HG02943 (cell line): ENCODE measurements around the gene ACRBP.
"Not testable (repeated sequence)": the region's sequence is repeated elsewhere in the genome, so short reads cannot be mapped to it uniquely, and the experiment has no call there.

ENCODE experiments used
- ATAC-seq: cut with Tn5 transposase; IDR thresholded peaks from one replicate; pipeline ENCODE4 v1.9.1; 2021; ENCODE audit warnings: mild to moderate bottlenecking, low read depth, moderate library complexity; ENCODE audit not compliant: unreplicated experiment

Gene ACRBP

DNA sequence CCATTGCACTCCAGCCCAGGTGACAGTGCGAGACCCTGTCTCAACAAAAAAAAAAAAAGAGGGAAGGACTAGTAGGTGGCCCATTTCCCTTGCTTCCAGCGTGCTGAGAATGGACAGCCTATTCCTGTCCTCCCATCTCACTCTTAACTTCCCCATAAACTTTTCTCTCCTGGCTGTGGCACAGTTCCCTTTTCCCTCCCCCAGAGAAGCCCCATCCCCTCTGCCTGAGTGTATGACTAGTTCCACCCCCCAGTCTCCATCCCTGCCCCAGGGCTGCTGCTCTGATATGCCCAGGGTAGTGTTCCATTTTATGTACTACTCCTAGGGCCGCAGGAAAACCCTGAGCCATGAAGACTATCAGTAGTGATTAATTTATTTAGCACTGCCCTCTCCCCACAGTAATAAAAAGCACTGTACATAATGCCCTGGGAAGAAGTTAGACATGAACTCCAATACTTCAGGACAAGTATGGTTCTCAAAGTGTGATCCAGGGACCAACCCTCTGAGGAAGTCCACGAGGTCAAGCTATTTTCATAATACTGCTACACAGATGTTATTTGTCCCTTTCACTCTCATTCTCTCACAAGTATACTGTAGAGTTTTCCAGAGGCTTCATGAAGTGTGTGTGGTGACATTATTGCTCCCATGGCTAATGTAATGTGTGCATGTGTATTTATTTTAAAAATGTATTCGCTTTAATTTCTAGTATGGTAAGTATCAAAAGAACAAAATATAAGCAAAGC, 28.6 kb downstream of the ACRBP start:
- ATAC-seq, result no peak

DNA sequence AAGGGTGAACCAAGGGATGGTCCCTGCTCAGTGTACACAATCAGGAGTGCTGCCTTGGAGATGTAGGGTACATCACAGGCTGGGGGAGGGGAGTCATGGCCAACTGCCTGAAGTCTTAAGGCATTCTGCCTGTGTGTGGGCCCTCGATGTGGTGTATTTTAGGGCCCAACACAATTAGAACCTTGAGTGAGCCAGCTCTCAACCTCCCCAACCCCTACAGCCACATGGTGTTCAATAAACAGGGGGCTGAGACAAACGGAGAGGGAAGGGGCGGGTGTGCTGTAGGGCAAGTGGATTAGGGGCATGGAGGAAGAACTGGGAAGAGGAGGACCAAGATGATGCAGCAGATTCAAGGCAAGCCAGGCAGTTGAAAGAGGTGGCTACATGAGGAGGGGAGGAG, 31.4 kb downstream of the ACRBP start:
- no peak for ATAC-seq

DNA sequence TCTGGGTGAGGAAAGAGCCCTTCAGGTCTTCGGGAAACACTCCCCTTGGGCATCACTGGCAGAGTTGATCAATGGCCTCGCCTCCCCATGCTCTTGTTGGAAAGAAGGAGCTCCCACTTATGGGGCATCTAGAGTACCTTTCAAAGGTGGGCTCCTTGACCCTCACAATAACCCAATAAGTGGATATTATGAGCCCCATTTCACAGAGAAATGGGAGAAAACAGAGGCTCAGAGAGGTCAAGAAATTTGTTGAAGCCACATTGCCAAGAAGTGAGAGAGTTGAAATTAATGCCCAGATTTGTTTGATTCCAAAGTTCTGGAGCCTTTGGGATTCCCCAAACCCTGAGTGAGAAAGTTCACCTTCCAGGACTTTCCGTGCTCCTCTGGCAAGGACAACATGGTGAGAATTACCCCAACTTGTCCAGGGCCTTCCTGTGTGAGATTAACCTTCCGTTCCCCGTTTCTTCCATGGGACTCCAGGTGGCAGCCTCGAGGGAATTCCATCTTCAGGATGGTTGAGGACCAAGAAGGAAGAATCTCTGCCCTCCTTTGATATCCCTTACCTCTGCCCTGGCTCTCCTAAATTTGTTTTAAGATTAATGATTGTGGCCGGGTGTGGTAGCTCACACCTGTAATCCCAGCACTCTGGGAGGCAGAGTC, 32.6 kb downstream of the ACRBP start:
- ATAC-seq, result no peak

DNA sequence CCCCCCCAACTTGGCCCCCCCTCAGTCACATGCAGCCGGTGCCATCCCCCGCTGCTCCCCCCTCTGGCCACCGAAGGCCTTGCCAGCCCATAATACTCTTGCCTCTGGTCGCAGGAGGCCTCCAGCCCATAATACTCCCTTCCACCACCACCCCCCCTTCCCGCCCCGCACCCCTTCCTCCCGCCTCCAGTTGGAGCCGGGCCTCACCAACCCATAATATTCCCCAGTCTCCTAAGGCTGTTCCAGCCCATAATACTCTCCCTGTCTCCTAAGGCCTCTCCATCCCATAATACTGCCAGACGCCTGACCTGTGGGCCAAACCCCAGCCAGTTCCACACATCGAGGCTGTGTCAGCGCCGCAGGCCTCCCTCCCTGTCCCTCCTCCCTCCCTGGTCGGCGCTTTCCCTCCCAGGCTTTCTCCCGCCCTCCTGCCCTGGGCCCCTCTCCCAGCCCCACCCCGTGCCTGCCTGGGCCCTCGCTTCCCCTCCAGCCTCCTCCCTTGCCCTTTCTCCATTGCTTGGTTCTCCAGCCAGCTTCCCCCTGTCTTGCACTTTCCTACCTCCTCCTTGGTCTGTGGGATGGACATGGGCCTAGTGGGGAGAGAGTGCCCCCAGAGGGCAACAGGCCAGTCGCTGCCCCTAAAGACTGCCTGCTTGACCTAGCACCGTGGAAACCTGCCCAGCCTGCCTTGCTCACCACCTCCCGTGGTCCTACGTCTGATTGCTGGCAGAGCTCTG, 33.3 kb downstream of the ACRBP start:
- ATAC-seq, result no peak

DNA sequence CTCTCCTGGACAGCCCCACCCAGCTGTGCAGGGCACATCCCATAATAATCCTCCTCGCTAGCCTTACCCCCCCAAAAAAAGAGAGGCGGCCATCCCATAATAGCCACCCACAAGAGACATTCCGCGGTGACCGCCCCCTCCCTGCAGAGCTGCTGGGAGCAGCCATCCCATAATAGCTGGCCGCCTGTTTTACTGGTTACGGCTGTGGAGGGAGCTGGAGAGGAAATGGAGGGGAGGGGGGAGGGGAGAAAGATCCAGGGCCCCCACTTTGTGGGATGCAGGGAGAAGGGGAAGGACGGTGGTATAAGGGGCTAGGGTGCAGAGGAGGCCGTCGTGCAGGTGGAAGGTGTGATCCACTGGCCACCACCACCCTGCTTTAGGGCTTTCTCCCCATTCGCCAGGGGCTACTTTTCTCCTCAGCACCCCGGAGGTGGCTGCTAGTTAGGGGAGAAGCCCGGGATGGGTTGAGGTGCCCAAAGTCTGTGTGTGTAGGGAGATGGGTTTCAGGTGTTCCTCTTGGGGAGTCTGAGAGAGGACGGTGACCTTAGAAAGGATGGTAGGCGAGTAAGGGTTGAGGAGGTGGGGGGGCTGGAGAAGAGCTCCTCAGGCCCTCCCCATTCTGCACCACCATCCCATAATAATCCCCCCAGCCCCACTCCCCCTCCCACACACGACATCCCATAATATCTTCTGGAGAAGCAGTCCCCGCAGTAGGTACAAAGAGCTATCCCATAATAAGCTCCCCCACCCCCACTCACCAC, 34.0 kb downstream of the ACRBP start:
- ATAC-seq, result no peak

DNA sequence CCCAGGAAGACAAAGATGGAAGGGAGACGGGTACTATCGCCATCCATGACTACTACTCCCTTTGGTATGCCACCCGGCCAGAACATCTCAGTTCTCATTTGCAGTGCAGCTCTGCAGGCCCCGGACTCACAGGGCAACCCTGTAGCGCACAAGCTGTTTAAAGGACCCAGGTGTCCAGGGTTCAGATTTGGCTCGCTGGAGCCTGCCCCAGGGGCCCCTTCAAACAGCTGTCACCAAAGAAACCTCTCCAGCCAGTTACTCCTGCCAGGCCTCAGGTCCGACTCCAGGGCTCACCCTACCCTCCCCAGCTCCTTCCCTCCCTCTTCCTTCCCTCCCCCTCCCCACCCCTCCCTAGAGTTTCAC, 34.6 kb downstream of the ACRBP start:
- no peak for ATAC-seq

DNA sequence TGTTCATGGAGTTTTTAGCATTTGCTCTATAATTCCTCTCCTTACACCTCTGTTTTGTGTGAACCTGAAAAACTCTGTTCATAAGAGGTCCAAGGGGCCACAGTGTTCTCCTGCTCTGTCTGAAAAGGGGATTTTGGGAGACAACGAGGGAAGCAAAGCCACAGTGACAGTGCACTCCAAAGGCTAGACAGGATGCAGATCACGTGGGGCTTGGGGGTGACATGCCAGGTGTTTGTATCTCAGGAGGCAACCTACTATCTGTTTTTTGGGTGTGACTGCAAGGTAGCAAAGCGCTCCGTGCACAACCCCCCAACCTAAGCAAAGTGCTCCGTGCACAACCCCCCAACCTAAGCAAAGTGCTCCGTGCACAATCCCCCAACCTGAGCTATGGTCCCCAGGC, 35.0 kb downstream of the ACRBP start:
- ATAC-seq, result no peak

DNA sequence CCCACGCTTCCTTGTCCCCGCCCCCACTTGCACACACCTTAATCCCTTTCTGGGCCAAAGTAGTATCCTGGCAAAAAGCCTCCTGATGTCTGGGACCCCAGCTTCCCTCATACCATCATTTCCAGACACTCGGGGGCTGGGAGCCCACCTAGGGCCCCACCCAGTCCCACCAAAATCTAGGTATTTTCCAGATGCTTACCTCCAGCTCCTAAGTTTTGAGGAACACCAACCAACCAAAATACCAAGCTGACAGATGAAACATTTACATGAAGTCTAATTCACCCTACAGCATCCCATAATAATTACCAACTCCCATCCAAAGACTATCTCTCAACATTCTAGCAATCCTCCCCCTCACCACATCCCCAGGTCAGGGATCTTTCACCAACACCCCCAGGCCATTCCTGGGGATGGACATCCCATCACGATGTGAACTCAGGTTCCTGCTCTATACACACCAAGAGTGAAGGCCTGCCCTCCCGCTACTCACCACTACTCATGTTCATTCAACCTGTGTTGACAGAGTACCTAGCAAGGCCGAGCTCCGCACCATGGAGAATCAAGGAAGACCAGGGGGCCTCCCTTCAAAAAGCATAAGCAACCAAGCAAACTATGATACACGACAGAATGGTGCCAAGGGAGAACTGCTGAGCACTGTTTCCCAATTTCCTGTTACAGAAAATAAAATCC, 38.5 kb downstream of the ACRBP start:
- no peak for ATAC-seq

DNA sequence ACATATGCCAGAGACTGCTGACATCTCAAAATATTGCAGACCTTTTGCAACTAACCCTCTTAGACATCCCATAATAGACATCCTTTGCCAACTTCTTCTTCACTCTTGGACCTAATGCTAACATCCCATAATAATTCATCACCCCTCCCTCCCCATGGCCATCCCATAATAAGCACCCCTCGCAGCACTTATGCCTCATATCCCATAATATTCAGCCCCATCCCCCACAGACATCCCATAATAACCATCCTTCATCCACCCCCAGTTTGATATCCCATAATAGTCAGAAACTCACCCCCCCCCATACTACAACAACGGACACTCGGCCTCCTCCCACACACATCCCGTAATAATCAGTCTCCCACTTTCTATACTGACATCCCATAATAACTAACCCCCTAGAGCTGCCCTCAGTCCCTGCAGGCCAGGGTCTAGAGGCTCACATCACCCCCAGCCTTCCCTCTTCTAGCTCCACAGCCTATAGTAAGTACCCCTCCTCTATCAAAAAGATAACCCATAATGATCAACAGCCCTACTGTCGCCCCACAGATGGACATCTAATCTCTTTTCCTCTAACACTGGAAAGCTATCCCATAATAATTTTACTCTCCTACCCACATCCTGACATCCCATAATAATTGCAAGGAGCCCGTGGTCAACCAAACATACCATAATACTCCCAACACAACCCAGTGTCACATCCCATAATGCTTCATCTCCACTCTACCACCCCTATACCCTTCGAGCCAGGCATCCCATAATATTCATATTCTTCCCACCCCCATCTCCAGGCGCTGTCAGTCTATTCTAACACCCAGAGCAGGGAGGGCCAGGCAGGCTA, 39.3 kb downstream of the ACRBP start:
- no peak for ATAC-seq

DNA sequence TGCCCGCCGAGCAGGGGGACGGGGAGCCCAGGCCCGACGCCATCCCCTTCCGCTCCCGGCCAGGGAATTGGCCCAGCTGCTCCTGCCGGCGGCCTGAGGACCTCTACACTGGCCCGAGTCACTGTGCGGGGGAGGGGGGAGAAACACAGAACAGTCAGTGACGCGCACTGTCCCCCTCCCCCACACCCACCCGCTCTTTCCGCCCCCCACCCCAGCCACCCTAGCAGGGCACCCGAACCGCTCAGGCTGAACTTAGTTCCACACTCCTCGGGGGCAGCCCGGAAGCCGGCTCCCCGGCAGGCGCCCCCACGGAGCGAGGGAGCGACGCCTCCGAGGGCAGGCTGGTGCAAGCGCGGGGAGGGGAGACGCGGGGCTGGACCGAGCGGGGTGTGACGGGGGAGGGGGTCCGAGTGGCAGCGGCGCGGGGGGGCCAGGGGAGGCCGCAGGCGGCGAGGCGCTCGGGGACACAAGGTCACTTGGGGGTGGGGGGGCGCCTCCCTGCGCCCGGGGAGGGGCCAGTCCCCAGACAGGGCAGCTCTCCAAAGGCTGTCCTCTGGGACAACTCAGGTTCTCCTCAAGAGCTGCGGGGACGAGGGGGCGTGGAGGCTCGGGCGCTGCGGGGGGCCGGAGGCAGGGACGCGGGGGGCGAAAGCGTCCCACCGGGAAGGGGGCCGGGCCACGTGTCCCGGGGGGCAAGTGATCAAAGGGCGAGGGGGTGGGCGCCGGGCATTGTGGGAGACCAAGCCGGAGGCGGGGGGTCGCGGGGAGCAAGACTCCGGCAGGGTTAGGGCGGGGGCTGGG, 40.7 kb downstream of the ACRBP start:
- ATAC-seq, result no peak

DNA sequence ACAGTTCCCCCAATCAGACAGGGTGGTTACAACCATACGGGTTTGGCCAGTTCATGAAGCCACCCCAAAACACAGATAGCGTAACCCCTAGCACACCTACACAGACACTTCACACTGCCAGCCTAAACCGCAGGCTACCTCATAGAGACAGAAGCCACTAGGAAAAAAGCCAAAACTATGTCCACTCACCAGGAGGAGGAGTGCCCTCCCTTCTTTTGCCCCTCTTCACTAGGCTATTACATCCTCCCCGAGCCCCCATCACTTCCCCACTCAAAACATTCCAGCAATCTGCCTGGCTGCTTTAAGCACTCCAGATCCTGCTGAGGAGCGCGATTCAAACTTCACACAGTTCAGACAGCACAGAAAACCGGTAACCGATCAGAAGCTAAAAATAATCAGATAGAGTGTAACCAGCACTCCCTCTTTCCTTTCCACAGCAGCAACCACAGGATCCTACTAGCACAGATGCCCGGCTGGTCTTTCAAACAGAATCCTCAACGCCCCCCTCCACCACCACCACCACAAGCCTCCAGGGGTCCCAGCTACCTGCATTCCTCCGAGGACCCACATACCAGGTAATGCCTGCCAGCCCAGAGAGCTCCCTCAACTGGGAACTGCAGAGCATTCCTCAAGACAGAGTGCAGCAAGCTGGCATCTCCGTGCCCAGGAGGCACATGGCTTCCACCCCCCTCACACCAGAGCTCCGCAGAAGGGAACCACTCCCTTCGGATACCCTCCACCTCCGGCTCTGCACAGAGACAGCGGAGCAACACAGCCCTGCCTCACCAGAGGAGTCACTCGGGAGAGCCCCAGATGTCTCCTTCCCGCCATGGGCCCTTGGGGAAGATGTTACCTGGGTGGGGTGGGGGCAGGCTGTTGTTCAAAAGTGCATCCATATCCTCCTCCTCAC, 41.6 kb downstream of the ACRBP start:
- ATAC-seq, result no peak

DNA sequence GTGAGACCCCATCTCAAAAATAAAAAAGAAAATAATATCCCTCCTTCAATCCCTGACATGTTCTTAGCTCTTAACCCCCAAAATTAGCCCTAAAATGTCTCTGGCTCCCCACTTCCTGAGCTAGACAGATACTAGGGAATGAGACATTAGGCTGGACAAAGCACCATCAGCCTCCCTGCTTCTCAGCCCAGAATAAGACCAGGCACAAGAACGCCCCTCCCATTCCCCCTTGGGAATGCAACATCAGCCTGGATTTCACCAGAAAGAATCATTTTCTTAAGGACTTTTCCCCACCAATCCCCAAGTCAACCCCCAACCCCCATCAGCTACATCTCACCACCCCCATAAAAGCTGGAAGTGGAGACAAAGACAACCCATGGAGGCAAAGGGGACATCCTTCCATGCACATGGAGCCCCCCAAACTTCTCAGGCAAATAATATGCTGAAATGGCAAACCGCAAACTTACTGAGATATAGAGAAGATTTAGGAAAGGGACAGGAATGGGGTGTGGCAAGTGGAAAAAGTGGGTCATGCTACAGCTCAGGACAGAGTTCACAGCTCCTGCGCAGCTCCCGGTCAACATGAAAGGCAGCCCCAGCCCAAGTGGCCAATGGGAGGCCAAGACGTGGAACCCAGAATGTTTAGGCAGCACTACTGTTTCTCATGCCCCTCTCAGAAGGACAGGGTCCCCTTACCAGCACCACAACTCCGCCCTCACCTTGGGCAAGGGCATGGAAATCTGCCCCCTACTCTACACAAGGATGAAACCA, 42.8 kb downstream of the ACRBP start:
- no peak for ATAC-seq

DNA sequence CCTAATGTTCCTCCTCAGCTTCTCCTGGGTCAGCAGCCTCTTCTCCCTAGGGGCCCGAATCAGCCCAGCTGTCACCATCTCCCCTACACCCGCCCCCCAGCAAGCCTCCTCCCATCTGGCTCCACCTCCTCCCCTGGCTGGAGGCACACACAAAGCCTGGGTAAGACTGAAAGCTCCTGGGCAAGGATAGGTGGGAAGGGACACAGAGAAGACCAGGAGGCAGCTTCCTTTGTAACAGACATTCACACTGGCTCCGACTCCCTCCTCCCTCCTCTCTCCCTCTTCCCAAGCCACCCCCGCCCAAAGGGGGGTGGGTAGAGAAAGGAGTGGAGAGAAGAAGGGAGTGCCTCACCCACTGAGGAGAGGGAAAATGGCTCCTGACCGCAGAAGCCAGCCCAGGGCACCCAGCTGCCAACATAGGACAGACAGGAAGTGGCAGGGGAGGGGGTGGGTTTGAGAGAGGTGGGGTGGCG, 44.1 kb downstream of the ACRBP start:
- ATAC-seq, result no peak

DNA sequence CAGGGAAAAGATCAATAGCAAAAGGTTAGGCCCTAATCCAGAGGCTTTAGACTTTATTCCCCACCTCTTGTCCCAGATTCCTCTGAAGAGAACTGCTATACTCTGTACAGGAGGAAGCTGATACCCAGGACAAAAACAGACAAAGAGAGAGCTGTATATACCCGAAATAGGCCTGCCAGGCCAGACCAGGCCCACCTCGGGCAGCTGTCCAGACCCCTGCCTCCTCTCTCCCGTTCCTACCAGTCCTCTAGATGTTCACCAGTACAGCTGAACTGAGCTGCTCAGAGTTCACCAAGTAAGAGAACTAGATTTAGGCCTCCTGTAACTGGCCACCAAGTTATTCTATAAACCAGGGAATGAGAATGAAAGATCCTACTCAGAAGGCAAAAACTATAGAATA, 44.7 kb downstream of the ACRBP start:
- ATAC-seq, result no peak

DNA sequence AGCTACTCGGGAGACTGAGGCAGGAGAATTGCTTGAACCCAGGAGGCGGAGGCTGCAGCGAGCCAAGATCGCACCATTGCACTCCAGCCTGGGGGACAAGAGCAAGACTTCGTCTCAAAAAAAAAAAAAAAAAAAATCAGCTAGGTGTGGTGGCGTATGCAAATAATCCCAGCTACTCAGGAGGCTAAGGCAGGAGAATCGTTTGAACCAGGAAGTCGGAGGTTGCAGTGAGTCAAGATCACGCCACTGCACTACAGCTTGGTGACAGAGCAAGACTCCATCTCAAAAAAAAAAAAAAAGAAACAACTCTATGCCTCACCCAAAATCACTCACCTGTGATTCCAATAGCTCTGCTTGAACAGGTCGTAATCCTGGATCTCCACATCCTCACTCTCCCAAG, 51.6 kb downstream of the ACRBP start:
- ATAC-seq, result not testable (repeated sequence)

DNA sequence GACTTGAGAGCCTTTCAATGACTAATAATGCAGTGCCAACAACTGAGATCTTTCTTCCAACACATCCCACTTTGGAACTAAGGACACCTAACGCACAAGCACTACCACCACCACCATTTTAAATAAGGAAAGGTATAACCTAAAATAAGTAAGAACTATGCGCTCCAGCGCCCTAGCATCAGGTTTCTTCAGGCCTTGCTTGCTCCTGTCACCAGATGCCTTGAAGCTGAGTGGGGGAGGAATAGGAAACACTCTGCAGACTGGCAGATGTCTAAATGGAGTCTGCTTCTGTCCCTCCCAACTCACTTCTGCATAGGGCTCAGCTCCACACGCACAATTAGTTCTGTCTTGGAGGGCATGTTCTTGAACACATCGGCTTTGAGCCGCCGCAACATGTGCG, 55.1 kb downstream of the ACRBP start:
- no peak for ATAC-seq
